ENCODE data around the gene TMEM74B. TPM values are rescaled to one million over a fixed set of nuclear protein-coding genes. Genes with fewer than 3 reads are reported as not detected.

TMEM74B gene
- total and polyA plus RNA-seq, 10 of the 15 experiments (the other 5 are each of a cell fraction or from before 2014, with no cell fraction given): 0.07 TPM; not detected in 9

GRCh38 chr20:1198751-1199150 is 14.0 kb upstream of the TMEM74B start:
- POLR2A ChIA-PET: no interaction called here
- BruUV-seq (replicated peaks): no TSS peak
- DNase-seq (ENCODE audit: low read depth, low spot score) (no peak), ATAC-seq (no peak), FAIRE-seq (no peak)
- in situ Hi-C loops (cut with MboI) (no loop called here), intact Hi-C loops (cut with micrococcal nuclease; ENCODE audit: unreplicated experiment) (no loop called here)
- RAD21 ChIA-PET (ENCODE audit: unreplicated experiment): no interaction called here
- no peaks in the 10 kb centered on the region for H3K79me2 ChIP-seq (ENCODE audit: control insufficient read depth, insufficient read depth, low read length)
- TF ChIP-seq ASH2L (IDR thresholded peaks at IDR 0.05; ENCODE audit: borderline replicate concordance, low read depth): no peak
- TF ChIP-seq SMAD5 (IDR thresholded peaks at IDR 0.05; ENCODE audit: low read depth): no peak
- no peak for TF ChIP-seq RBBP5 (conservative IDR thresholded peaks at IDR 0.05)
- no peak for TF ChIP-seq WRNIP1 (IDR thresholded peaks at IDR 0.05; ENCODE audit: borderline replicate concordance, low read depth, low read length)
- no peaks in the 10 kb centered on the region for H3K36me3 ChIP-seq (ENCODE audit: control insufficient read depth in 2 of 2, insufficient read depth in 2 of 2, low read length in 1 of 2)
- H3K9me3 ChIP-seq (replicated peaks; ENCODE audit: control insufficient read depth, insufficient read depth, low read length): no peaks in the 10 kb centered on the region
- no peak overlapping the region for H2AFZ ChIP-seq (ENCODE audit: control insufficient read depth, low read depth, low read length)
- no peak overlapping the region for H3K4me3 ChIP-seq
- H3K27ac ChIP-seq (ENCODE audit: control insufficient read depth, insufficient read depth): no peak overlapping the region
- CTCF ChIA-PET: interaction anchor here (0.8 kb wide), 1 partner anchor 15 kb away, joined by 3 read pairs; no protein-coding TSS in a partner anchor
- H3K27me3 ChIP-seq (replicated peaks in 1 of 2; ENCODE audit: control insufficient read depth in 2 of 2, insufficient read depth in 2 of 2, low read length in 1 of 2): no peaks in the 10 kb centered on the region; a peak in 2 of 4 replicates
- SMC1A ChIA-PET (ENCODE audit: uncharacterized antibody, unreplicated experiment): no interaction called here
- H4K20me1 ChIP-seq (ENCODE audit: control insufficient read depth, insufficient read depth): no peaks in the 10 kb centered on the region
- WGBS (ENCODE audit: insufficient coverage, insufficient replicate concordance, low lambda C conversion rate, missing lambda C conversion rate): 81% methylated on average over 5 of the region's 5 CpGs
- H3K4me2 ChIP-seq (ENCODE audit: control insufficient read depth, insufficient read depth): no peak overlapping the region
- no peaks in the 10 kb centered on the region for H3K4me1 ChIP-seq (ENCODE audit: control insufficient read depth, insufficient read depth, low read length)
- H3K9ac ChIP-seq (ENCODE audit: control insufficient read depth, insufficient read depth, low read length): no peak overlapping the region

- intact Hi-C loops (cut with micrococcal nuclease; ENCODE audit: unreplicated experiment) (no loop called here), in situ Hi-C loops (cut with MboI) (no loop called here)
- Histone ChIP-seq H3K27me3 (replicated peaks in 1 of 2; ENCODE audit: control insufficient read depth in 2 of 2, insufficient read depth in 2 of 2, low read length in 1 of 2) (no peaks in the 10 kb centered on the region; a peak in 2 of 4 replicates), H3K4me1 (ENCODE audit: control insufficient read depth, insufficient read depth, low read length) (no peaks in the 10 kb centered on the region), H3K36me3 (ENCODE audit: control insufficient read depth in 2 of 2, insufficient read depth in 2 of 2, low read length in 1 of 2) (no peaks in the 10 kb centered on the region), H2AFZ (ENCODE audit: control insufficient read depth, low read depth, low read length) (no peak overlapping the region), H3K4me2 (ENCODE audit: control insufficient read depth, insufficient read depth) (no peak overlapping the region), H3K9me3 (replicated peaks; ENCODE audit: control insufficient read depth, insufficient read depth, low read length) (no peaks in the 10 kb centered on the region), H3K79me2 (ENCODE audit: control insufficient read depth, insufficient read depth, low read length) (no peaks in the 10 kb centered on the region), H3K4me3 (no peak overlapping the region), H4K20me1 (ENCODE audit: control insufficient read depth, insufficient read depth) (no peaks in the 10 kb centered on the region), H3K27ac (ENCODE audit: control insufficient read depth, insufficient read depth) (no peak overlapping the region), H3K9ac (ENCODE audit: control insufficient read depth, insufficient read depth, low read length) (no peak overlapping the region)
- no peak for FAIRE-seq
- ChIA-PET CTCF (no interaction called here), RAD21 (ENCODE audit: unreplicated experiment) (no interaction called here), SMC1A (ENCODE audit: uncharacterized antibody, unreplicated experiment) (no interaction called here), POLR2A (no interaction called here)
- no TSS peak for BruUV-seq (replicated peaks)
- ATAC-seq: no peak
- DNase-seq (ENCODE audit: low read depth, low spot score): no peak
- WGBS (ENCODE audit: insufficient coverage, insufficient replicate concordance, low lambda C conversion rate, missing lambda C conversion rate): 62% methylated on average over 7 of the region's 7 CpGs
- TF ChIP-seq SMARCA5 (IDR thresholded peaks at IDR 0.05) (no peak), PRDM15 (CRISPR knock-in tag; IDR thresholded peaks at IDR 0.05) (no peak), FOXK2 (IDR thresholded peaks at IDR 0.05) (no peak), MYC (IDR thresholded peaks at IDR 0.05; ENCODE audit: insufficient read depth, insufficient read length, insufficient replicate concordance, low read length, severe bottlenecking) (no peak), IKZF2 (IDR thresholded peaks at IDR 0.05) (no peak), STAT3 (IDR thresholded peaks at IDR 0.05; ENCODE audit: low read depth, low read length) (no peak), PML (IDR thresholded peaks at IDR 0.05; ENCODE audit: low read length) (no peak), CEBPZ (IDR thresholded peaks at IDR 0.05; ENCODE audit: low read depth, low read length) (no peak), RAD21 (IDR thresholded peaks at IDR 0.05; ENCODE audit: insufficient read depth, low read depth, low read length) (no peak)
These were observed 13.0 kb upstream of the TMEM74B start for GRCh38 chr20:1197801-1198200.

Data from GM12878 (cell line).